ENCODE measurements around the gene BCAS1.

Gene BCAS1

DNA sequence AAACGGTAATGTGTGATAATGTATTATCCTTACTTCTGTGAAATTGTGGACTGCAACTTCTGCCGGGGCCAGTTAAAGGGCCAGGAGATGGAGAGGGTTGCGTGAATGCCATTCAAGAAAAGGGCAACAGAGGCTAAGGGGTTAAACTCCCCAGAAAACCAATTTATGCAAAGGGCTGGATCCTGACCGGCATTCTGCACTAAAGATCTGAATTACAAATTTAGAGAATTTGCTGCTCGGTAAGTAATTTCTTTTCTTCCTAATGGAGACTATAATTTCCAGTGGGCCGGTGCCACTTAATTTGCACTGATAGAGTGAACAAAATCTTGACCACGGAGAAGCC, 130.1 kb downstream of the BCAS1 start:
- in situ Hi-C loops (cut with MboI; ENCODE audit: low sequenced_read_pairs, unreplicated experiment) = loop anchor here (10.0 to 25.0 kb wide), 2 partner anchors 353 to 526 kb away; partner anchors contain the start of gene ZNF217
- TF ChIP-seq CTCF (IDR thresholded peaks at IDR 0.05; ENCODE audit: borderline replicate concordance, control extremely low read depth, extremely low read depth, insufficient read depth, missing control alignments) = no peak
- DNase-seq (ENCODE audit: low spot score) = no peak

GRCh38 chr20:53939572-53940359, 130.6 kb downstream of the BCAS1 start:
- TF ChIP-seq CTCF (IDR thresholded peaks at IDR 0.05; ENCODE audit: borderline replicate concordance, control extremely low read depth, extremely low read depth, insufficient read depth, missing control alignments) = peak; percentile 81
- DNase-seq (ENCODE audit: low spot score) = peak; percentile 68
- in situ Hi-C loops (cut with MboI; ENCODE audit: low sequenced_read_pairs, unreplicated experiment) = loop anchor here (10.0 to 25.0 kb wide), 2 partner anchors 352 to 525 kb away; partner anchors contain the start of gene ZNF217

GRCh38 chr20:53939190-53939571, 131.2 kb downstream of the BCAS1 start:
- in situ Hi-C loops (cut with MboI; ENCODE audit: low sequenced_read_pairs, unreplicated experiment) = loop anchor here (25.0 kb wide), 1 partner anchor 352 kb away; the partner anchor contains the start of gene ZNF217
- no peak for TF ChIP-seq CTCF (IDR thresholded peaks at IDR 0.05; ENCODE audit: borderline replicate concordance, control extremely low read depth, extremely low read depth, insufficient read depth, missing control alignments)
- no peak for DNase-seq (ENCODE audit: low spot score)

DNA sequence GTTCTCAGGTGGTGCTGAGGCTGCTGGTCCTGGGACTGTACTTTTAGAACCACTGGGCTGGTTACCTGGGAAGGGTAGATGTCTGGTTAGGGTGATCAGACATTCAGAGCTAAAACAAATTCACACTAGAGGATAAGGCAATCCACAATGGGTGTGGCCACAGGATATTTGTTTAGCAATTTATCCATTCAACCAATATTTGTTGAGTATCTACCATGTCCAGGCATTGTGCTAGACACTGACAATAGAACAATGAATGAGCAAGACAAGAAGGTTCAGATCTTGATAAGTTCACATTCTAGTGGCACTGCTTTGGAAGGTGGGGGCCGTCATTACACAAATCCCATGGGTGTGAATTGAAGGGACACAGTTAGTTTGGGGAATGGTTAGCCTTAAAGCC, 131.7 kb downstream of the BCAS1 start:
- in situ Hi-C loops (cut with MboI; ENCODE audit: low sequenced_read_pairs, unreplicated experiment) = loop anchor here (25.0 kb wide), 1 partner anchor 351 kb away; the partner anchor contains the start of gene ZNF217
- TF ChIP-seq CTCF (IDR thresholded peaks at IDR 0.05; ENCODE audit: borderline replicate concordance, control extremely low read depth, extremely low read depth, insufficient read depth, missing control alignments) = no peak
- no peak for DNase-seq (ENCODE audit: low spot score)

DNA sequence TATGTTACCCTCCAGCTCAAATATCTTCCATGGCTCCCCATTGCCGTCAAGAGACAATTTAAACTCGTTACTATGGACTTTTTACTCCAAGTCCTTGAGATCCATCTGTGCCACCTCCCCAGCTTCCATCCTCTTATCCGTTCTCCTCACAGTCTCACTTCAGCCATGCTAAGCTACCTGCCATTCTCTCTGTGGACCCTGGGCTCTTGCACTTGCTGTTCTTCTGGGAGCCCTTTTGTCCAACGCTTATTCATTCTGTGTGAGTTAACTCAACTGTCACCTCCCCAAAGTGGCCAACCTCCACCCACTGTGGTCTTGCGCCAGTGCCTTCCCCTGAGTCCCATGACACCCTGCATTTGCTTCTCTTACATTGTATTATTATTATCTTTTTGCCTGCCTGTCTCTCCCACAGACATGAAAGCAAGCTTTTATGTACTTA, 132.4 kb downstream of the BCAS1 start:
- TF ChIP-seq CTCF (IDR thresholded peaks at IDR 0.05; ENCODE audit: borderline replicate concordance, control extremely low read depth, extremely low read depth, insufficient read depth, missing control alignments) = no peak
- in situ Hi-C loops (cut with MboI; ENCODE audit: low sequenced_read_pairs, unreplicated experiment) = loop anchor here (25.0 kb wide), 1 partner anchor 351 kb away; the partner anchor contains the start of gene ZNF217
- no peak for DNase-seq (ENCODE audit: low spot score)

GRCh38 chr20:53937339-53937741, 133.1 kb downstream of the BCAS1 start:
- DNase-seq (ENCODE audit: low spot score) = no peak
- no peak for TF ChIP-seq CTCF (IDR thresholded peaks at IDR 0.05; ENCODE audit: borderline replicate concordance, control extremely low read depth, extremely low read depth, insufficient read depth, missing control alignments)
- in situ Hi-C loops (cut with MboI; ENCODE audit: low sequenced_read_pairs, unreplicated experiment) = loop anchor here (25.0 kb wide), 1 partner anchor 350 kb away; the partner anchor contains the start of gene ZNF217
